HCT116 (cell line): ENCODE measurements around the gene ASRGL1. TPM values are rescaled to one million over a fixed set of nuclear protein-coding genes. Genes with fewer than 3 reads are reported as not detected.

Experiments
- JUND ChIP-seq: IDR thresholded peaks from 2 replicates; pipeline ENCODE4 v1.6.1; 2012
- SP1 ChIP-seq: IDR thresholded peaks from 2 replicates; pipeline ENCODE4 v1.6.1; 2012; ENCODE audit warnings: low read depth
- TCF7L2 ChIP-seq: IDR thresholded peaks from 2 replicates; pipeline ENCODE4 v1.7.0; 2011; ENCODE audit warnings: borderline replicate concordance, inconsistent platforms; ENCODE audit not compliant: insufficient read depth, insufficient read length; ENCODE audit errors: extremely low read depth
- total RNA-seq: library from RNA; stranded (reverse); gene quantifications from one replicate; pipeline ENCODE4 v1.2.1, GENCODE V29; 2021; ENCODE audit not compliant: unreplicated experiment

The ASRGL1 gene
- total RNA-seq, 1 experiment from 2014 or later: 27.6 TPM

DNA sequence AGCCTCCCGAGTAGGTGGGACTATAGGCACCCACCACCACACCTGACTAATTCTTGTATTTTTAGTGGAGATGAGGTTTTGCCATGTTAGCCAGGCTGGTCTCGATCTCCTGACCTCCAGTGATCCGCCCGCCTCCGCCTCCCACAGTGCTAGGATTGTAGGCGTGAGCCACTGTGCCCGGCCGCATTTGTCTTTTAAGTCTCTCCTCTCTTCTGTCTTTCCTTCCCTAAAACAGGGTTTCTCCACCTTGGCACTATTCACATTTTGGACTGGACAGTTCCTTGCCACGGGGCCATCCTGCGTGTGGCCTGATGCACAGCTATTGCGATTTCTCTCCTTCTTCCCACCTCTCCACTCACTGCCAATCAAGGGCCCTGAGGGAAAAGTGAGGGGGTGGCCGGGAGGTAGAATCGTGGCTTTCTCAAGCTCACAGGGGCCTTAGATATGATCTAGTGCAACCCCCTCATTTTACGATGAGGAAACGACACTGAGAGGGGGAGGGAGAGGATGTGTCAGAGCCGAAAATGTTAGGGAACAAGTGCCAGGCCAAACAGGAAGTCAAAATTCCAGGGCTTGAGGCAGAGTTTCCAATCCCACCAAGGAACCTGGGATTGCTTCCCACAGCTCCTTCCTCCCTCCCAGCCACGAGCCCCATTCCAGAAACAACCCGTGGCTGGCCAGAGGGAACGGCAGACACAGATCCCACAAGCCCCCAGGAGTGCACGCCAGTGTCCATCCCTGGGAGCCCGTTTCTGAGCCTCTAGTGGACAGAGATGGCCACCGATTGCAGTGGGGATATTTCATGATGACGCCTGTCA lies 102.7 kb downstream of the ASRGL1 start (continued):
- no peak for TF ChIP-seq TCF7L2
- TF ChIP-seq SP1: no peak
- TF ChIP-seq JUND: no peak
- TF ChIP-seq, all 23 proteins: peak for 0

Other genes with a start within 250 kb of the ASRGL1 start
- 118 TPM for gene INCENP, start 213.4 kb upstream of the ASRGL1 start, total RNA-seq
- gene SCGB1D1, start 147.2 kb upstream of the ASRGL1 start, total RNA-seq: not detected
- not detected for gene SCGB2A1, start 128.8 kb upstream of the ASRGL1 start, total RNA-seq
- gene SCGB1D2, start 95.2 kb upstream of the ASRGL1 start, total RNA-seq: not detected
- gene SCGB2A2, start 67.3 kb upstream of the ASRGL1 start, total RNA-seq: not detected
- gene SCGB1D4, start 38.4 kb upstream of the ASRGL1 start, total RNA-seq: not detected
- 2.0 TPM for gene SCGB1A1, start 81.6 kb downstream of the ASRGL1 start, total RNA-seq
- gene AHNAK, start 209.4 kb downstream of the ASRGL1 start, total RNA-seq: 239 TPM
- 1,901 TPM for gene EEF1G, start 236.4 kb downstream of the ASRGL1 start, total RNA-seq